CD4-positive, alpha-beta T cell treated with Interleukin-15 for 4 hours (primary cell): ENCODE results near the gene LY6G5C.

Experiments
- DNase-seq: peaks from one replicate; pipeline ENCODE4 v3.0.0-alpha.2; 2020; ENCODE audit warnings: low spot score

The LY6G5C gene

GRCh38 chr6:31639449-31639861 lies 41.4 kb downstream of the LY6G5C start:
- DNase-seq: no peak

DNA sequence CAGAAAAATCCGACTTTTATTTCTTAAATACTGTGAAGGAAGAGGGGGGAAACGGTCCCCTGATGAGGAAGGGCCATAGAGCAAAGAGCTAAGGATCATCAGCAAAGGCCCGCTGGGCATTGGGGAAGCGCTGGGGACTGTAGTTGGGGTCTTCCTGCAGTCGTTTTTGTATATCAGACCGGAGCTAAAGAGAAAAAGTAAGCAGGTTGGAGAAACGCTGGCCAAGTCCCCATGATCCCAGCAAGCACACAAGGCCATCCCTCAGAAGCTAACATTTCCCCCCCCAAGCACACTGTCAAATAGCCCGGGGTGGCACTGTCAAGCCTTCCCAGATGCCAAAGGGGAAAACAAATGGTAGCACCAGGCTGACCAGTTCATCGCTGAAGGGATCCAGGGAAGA lies 41.8 kb downstream of the LY6G5C start:
- no peak for DNase-seq

DNA sequence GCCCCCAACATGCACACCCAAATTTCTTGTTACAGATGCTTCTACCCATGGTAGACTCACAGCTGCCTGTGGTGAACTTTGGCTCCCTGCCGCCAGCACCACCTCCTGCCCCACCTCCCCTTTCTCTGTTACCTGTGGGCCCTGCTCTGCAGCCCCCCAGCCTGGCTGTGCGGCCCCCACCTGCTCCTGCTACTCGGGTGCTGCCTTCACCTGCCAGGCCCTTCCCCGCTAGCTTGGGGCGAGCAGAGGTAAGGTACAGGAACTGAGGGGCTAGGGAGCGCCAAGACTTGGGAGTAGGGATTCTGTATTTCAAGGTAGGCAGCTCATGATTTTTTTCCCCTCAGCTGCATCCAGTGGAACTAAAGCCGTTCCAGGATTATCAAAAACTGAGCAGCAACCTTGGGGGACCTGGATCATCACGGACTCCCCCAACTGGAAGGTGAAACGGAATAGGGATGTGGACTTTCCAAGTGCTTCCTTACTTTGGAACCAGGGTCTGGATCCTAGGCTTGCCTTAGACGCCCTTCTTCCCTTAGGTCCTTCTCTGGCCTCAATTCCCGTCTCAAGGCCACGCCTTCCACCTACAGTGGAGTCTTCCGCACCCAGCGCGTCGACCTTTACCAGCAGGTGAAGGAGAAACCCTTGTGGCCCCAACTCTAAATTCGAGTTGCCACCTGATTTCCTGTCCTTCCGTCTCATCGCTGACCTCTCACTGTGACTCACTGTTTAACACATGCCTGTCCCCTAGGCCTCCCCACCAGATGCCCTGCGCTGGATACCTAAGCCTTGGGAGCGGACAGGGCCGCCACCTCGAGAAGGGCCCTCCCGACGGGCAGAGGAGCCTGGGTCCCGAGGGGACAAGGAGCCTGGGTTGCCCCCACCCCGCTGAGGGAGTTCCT lies 43.9 kb downstream of the LY6G5C start:
- no peak for DNase-seq

- no peak for DNase-seq
Measured at GRCh38 chr6:31634969-31635575, 45.8 kb downstream of the LY6G5C start.

DNA sequence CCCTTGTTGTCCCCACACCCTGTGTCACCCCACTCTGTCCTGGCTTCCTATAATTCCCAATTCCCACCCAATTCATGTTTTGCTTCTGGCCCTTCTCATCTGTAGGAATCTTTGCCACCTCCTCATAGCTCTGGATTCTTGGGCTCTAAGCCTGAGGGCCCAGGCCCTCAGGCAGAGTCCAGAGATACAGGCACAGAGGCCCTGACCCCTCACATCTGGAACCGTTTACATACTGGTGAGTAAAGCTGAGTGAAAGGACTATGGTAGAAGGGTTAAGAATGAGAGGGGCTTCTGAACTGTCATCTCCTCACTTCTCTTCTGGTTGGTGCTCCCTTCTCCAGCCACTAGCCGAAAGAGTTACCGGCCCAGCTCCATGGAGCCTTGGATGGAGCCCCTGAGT lies 46.7 kb downstream of the LY6G5C start:
- DNase-seq: no peak

GRCh38 chr6:31633447-31633846 lies 47.4 kb downstream of the LY6G5C start:
- no peak for DNase-seq

DNA sequence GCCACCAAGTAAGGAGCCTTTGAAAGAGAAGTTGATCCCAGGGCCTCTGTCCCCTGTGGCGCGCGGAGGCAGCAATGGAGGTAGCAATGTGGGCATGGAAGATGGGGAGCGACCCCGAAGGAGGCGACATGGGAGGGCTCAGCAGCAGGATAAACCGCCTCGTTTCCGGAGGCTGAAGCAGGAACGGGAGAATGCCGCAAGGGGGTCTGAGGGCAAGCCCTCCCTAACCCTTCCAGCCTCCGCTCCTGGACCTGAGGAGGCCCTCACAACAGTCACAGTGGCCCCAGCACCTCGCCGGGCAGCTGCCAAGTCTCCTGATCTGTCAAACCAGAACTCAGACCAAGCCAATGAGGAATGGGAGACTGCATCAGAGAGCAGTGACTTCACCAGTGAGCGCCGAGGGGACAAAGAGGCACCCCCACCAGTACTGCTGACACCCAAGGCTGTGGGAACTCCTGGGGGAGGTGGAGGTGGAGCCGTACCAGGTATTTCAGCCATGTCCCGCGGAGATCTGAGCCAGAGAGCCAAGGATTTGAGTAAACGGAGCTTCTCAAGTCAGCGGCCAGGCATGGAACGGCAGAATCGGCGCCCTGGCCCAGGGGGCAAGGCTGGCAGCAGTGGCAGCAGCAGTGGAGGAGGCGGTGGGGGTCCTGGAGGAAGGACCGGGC lies 48.5 kb downstream of the LY6G5C start:
- no peak for DNase-seq

GRCh38 chr6:31631681-31632278 lies 49.1 kb downstream of the LY6G5C start:
- no peak for DNase-seq

DNA sequence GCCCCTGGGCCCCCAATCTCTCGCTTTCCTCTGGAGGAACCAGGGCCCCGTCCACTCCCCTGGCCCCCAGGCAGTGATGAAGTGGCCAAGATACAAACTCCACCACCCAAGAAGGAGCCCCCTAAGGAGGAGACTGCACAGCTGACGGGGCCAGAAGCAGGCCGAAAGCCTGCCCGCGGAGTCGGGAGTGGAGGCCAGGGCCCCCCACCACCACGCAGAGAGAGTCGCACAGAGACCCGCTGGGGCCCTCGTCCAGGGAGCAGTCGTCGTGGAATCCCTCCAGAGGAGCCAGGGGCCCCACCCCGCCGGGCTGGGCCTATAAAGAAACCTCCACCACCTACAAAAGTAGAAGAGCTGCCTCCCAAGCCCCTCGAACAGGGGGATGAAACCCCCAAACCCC lies 49.7 kb downstream of the LY6G5C start:
- DNase-seq: no peak

GRCh38 chr6:31630177-31630934 lies 50.5 kb downstream of the LY6G5C start:
- DNase-seq: no peak

DNA sequence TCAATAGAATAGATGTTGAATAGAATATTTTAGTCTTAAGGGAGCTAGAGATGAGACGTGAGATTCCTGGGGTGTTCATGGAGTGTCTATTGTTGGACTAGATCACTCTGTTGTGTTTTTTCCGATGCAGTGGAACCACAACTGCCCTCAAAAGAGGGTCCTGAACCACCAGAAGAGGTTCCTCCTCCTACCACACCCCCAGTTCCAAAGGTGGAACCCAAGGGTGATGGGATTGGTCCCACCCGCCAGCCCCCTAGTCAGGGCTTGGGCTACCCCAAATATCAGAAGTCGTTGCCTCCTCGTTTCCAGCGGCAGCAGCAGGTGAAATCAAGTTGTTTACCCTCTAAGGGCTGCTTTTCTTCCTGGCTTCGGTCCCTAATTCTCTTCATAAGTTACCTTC lies 51.9 kb downstream of the LY6G5C start:
- no peak for DNase-seq

DNA sequence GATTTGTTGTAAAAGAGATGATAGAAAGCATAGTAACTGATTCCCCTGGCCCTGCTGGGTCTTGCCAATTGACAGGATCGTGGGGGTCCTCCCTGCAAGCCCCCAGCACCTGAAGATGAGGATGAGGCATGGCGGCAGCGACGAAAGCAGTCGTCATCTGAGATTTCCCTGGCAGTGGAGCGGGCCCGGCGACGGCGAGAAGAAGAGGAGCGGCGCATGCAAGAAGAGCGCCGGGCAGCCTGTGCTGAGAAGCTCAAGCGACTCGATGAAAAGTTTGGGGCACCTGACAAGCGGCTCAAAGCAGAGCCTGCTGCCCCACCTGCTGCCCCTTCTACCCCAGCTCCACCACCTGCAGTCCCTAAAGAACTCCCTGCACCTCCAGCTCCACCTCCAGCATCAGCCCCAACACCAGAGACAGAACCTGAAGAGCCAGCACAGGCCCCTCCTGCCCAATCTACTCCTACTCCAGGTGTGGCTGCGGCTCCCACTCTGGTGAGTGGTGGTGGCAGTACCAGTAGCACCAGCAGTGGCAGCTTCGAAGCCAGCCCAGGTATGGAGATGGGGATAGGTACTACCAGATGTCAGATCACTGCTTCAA lies 53.1 kb downstream of the LY6G5C start:
- no peak for DNase-seq

DNA sequence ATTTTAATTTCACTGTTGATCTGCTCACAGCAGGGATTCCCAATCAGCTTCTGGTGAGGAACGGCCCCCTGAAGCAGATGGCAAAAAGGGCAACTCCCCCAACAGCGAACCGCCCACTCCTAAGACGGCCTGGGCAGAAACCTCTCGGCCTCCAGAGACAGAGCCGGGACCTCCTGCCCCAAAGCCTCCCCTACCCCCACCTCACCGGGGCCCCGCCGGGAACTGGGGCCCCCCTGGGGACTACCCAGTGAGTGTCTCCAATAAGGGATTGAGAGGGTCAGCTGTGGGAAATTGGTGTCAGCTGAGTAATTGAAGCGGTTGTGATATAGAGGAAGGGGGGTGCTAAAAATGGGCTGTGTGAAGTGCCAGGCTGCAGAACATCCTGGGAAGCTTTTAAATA lies 53.9 kb downstream of the LY6G5C start:
- no peak for DNase-seq
